WTC11 (cell line): ENCODE measurements around the gene KANK3. TPM values are rescaled to one million over a fixed set of nuclear protein-coding genes. Genes with fewer than 3 reads are reported as not detected.

Source experiments
- ATAC-seq: fragments of 200-7000 bp; cut with Tn5 transposase; 2 replicates; pipeline ENCODE4 v1.10.0; 2021; ENCODE audit warnings: mild to moderate bottlenecking, moderate library complexity
- CTCF ChIA-PET: fragments of 300-600 bp; sonication (Branson Sonifier 250); formaldehyde crosslinking; loops from one replicate; lab custom pipeline; 2021; ENCODE audit warnings: antibody characterized with exemption; lab: Charles Lee
- POLR2A ChIA-PET: fragments of 350-600 bp; sonication (Branson Sonifier 250); formaldehyde crosslinking; loops from one replicate; lab custom pipeline; 2021; ENCODE audit warnings: antibody characterized with exemption; lab: Charles Lee
- DNase-seq: peaks from one replicate; pipeline ENCODE4 v3.0.0; 2021; ENCODE audit warnings: low spot score
- H3K27ac Mint-ChIP-seq: 2 replicates; pipeline ENCODE4 v1.8.0; 2021; ENCODE audit warnings: mixed read lengths
- H3K27me3 Mint-ChIP-seq: 2 replicates; pipeline ENCODE4 v1.8.0; 2021; ENCODE audit warnings: low read depth, mild to moderate bottlenecking, moderate library complexity, mixed read lengths
- H3K36me3 Mint-ChIP-seq: 2 replicates; pipeline ENCODE4 v1.8.0; 2021; ENCODE audit warnings: mixed read lengths
- H3K4me1 Mint-ChIP-seq: 2 replicates; pipeline ENCODE4 v1.8.0; 2022; ENCODE audit warnings: mixed read lengths
- H3K4me3 Mint-ChIP-seq: 2 replicates; pipeline ENCODE4 v1.8.0; 2021; ENCODE audit warnings: mild to moderate bottlenecking, moderate library complexity, mixed read lengths
- H3K9me3 Mint-ChIP-seq: 2 replicates; pipeline ENCODE4 v1.8.0; 2021; ENCODE audit warnings: mixed read lengths
- AR ChIP-seq: fragments of 250-450 bp; sonication (Bioruptor Pico); IDR thresholded peaks from 2 replicates; pipeline ENCODE4 v1.9.0; 2021; ENCODE audit warnings: mild to moderate bottlenecking
- ARID4B ChIP-seq: sonication (generic); formaldehyde crosslinking; IDR thresholded peaks from 2 replicates; pipeline ENCODE4 v1.8.0; 2023; ENCODE audit warnings: missing genetic modification reagents, mild to moderate bottlenecking, borderline replicate concordance
- ATF6 ChIP-seq: sonication (generic); formaldehyde crosslinking; IDR thresholded peaks from 2 replicates; pipeline ENCODE4 v1.8.1; 2023; ENCODE audit warnings: mild to moderate bottlenecking, missing genetic modification reagents
- JAZF1 ChIP-seq: fragments of 250-450 bp; sonication (Bioruptor Pico); IDR thresholded peaks from 2 replicates; pipeline ENCODE4 v1.9.0; 2021; ENCODE audit warnings: moderate library complexity, mild to moderate bottlenecking, inconsistent platforms
- JUN ChIP-seq: sonication (generic); formaldehyde crosslinking; IDR thresholded peaks from 2 replicates; pipeline ENCODE4 v1.8.0; 2023; ENCODE audit warnings: mild to moderate bottlenecking, missing genetic modification reagents
- OVOL2 ChIP-seq: fragments of 250-450 bp; sonication (Bioruptor Pico); IDR thresholded peaks from 2 replicates; pipeline ENCODE4 v1.9.0; 2021; ENCODE audit warnings: mild to moderate bottlenecking, borderline replicate concordance
- SP1 ChIP-seq: sonication (generic); formaldehyde crosslinking; conservative IDR thresholded peaks from 2 replicates; pipeline ENCODE4 v1.8.1; 2022; ENCODE audit warnings: missing genetic modification reagents
- USF2 ChIP-seq: sonication (generic); formaldehyde crosslinking; IDR thresholded peaks from 2 replicates; pipeline ENCODE4 v1.8.1; 2023; ENCODE audit warnings: mild to moderate bottlenecking, missing genetic modification reagents, moderate library complexity
- ZBTB21 ChIP-seq: sonication (generic); formaldehyde crosslinking; IDR thresholded peaks from 2 replicates; pipeline ENCODE4 v1.8.1; 2023; ENCODE audit warnings: mild to moderate bottlenecking, missing genetic modification reagents, borderline replicate concordance
- ZNF138 ChIP-seq: sonication (generic); formaldehyde crosslinking; conservative IDR thresholded peaks from 2 replicates; pipeline ENCODE4 v1.8.1; 2022; ENCODE audit warnings: mild to moderate bottlenecking, moderate library complexity, missing genetic modification reagents
- ZNF219 ChIP-seq: sonication (generic); formaldehyde crosslinking; IDR thresholded peaks from 2 replicates; pipeline ENCODE4 v1.8.0; 2023; ENCODE audit warnings: missing genetic modification reagents, mild to moderate bottlenecking, borderline replicate concordance
- ZNF416 ChIP-seq: fragments of 250-450 bp; sonication (Bioruptor Pico); IDR thresholded peaks from 2 replicates; pipeline ENCODE4 v1.9.0; 2021; ENCODE audit warnings: mild to moderate bottlenecking, inconsistent platforms
- ZNF671 ChIP-seq: fragments of 250-450 bp; sonication (Bioruptor Pico); IDR thresholded peaks from 2 replicates; pipeline ENCODE4 v1.8.0; 2021; ENCODE audit warnings: mild to moderate bottlenecking
- total RNA-seq: library from RNA; stranded (reverse); gene quantifications from 3 replicates; pipeline ENCODE4 v1.2.3, GENCODE V29; 2021

The KANK3 gene
- total RNA-seq, 1 experiment from 2014 or later, result 8.0 TPM

- TF ChIP-seq ATF6 (CRISPR knock-in tag) (no peak), ZNF138 (no peak), ARID4B (CRISPR knock-in tag) (no peak), ZBTB21 (CRISPR knock-in tag) (no peak), SP1 (CRISPR knock-in tag) (no peak), JAZF1 (CRISPR knock-in tag) (no peak), ZNF671 (CRISPR knock-in tag) (peak; percentile 78; the same call in 1 of the 2 replicates), ZNF416 (0 out of 2 replicates have a peak, but pooled peaks have one; percentile 64)
These were observed 19.3 kb downstream of the KANK3 start (continued) for GRCh38 chr19:8323781-8324185.

- Mint-ChIP-seq H3K27me3 (peaks cover 11% of the 10 kb centered on the region), H3K9me3 (no peaks in the 10 kb centered on the region), H3K4me3 (peak overlapping the region; percentile 97), H3K4me1 (peaks cover 24% of the 10 kb centered on the region), H3K36me3 (peaks cover 20% of the 10 kb centered on the region)
- no peak for DNase-seq
- ChIA-PET CTCF (no interaction called here), POLR2A (no interaction called here)
- ATAC-seq, result no peak
- TF ChIP-seq ZNF671 (CRISPR knock-in tag), result peak; percentile 68; the same call in 1 of the 2 replicates
- TF ChIP-seq USF2, result no peak
- TF ChIP-seq AR (CRISPR knock-in tag), result 0 out of 2 replicates have a peak, but pooled peaks have one; percentile 42
- TF ChIP-seq, all 79 proteins: peak for 2
- no peak overlapping the region for H3K27ac Mint-ChIP-seq
These were observed 20.4 kb downstream of the KANK3 start for GRCh38 chr19:8322638-8322997.

- DNase-seq, result no peak
- H3K27me3 Mint-ChIP-seq, result peaks cover 6% of the 10 kb centered on the region
- no peak for ATAC-seq
- H3K27ac Mint-ChIP-seq, result peak overlapping the region; percentile 97
- 0 out of 2 replicates have a peak, but pooled peaks have one; percentile 9 for TF ChIP-seq ARID4B (CRISPR knock-in tag)
- TF ChIP-seq JUN (CRISPR knock-in tag), result peak; percentile 47; the same call in 1 of the 2 replicates
- no peak for TF ChIP-seq ZNF219 (CRISPR knock-in tag)
- no peak for TF ChIP-seq OVOL2
- TF ChIP-seq, all 79 proteins: peak for 2
- peak overlapping the region; percentile 97 for H3K4me3 Mint-ChIP-seq
- no peaks in the 10 kb centered on the region for H3K9me3 Mint-ChIP-seq
- H3K4me1 Mint-ChIP-seq, result peaks cover 28% of the 10 kb centered on the region
- peaks cover 20% of the 10 kb centered on the region for H3K36me3 Mint-ChIP-seq
- CTCF ChIA-PET, result interaction anchor here (0.6 kb wide), 1 partner anchor 9 kb away, joined by 4 read pairs; no protein-coding TSS in a partner anchor
- POLR2A ChIA-PET, result interaction anchor here (0.6 to 1.0 kb wide), 2 partner anchors 10 to 15 kb away, joined by 3 read pairs; no protein-coding TSS in a partner anchor
These were observed 20.9 kb downstream of the KANK3 start for GRCh38 chr19:8321986-8322637.
